IMR-90 (cell line): Measurements from ENCODE around the gene TECPR2.

Experiments
- BHLHE40 ChIP-seq: fragments of 150-350 bp; IDR thresholded peaks from 2 replicates; pipeline ENCODE4 v1.6.1; 2016; ENCODE audit warnings: mild to moderate bottlenecking, low read depth, low read length
- CEBPB ChIP-seq: IDR thresholded peaks from 2 replicates; pipeline ENCODE4 v1.6.1; 2012; ENCODE audit warnings: low read depth, low read length, improper control_type of control experiment
- CHD1 ChIP-seq: IDR thresholded peaks from 2 replicates; pipeline ENCODE4 v1.6.1; 2012; ENCODE audit warnings: low read depth, low read length, improper control_type of control experiment
- CTCF ChIP-seq: conservative IDR thresholded peaks from 2 replicates; pipeline ENCODE4 v1.5.1; 2012; ENCODE audit warnings: mild to moderate bottlenecking, low read depth, low read length, improper control_type of control experiment
- FOS ChIP-seq: fragments of 150-350 bp; IDR thresholded peaks from 2 replicates; pipeline ENCODE4 v1.6.1; 2016; ENCODE audit warnings: low read depth, low read length
- MAFK ChIP-seq: IDR thresholded peaks from 2 replicates; pipeline ENCODE4 v1.6.1; 2012; ENCODE audit warnings: low read depth, low read length, improper control_type of control experiment
- POLR2A ChIP-seq: IDR thresholded peaks from 2 replicates; pipeline ENCODE4 v1.6.1; 2012; ENCODE audit warnings: mild to moderate bottlenecking, low read depth, low read length
- RAD21 ChIP-seq: IDR thresholded peaks from 2 replicates; pipeline ENCODE4 v1.6.1; 2012; ENCODE audit warnings: low read length, improper control_type of control experiment
- RCOR1 ChIP-seq: IDR thresholded peaks from 2 replicates; pipeline ENCODE4 v1.6.1; 2012; ENCODE audit warnings: mild to moderate bottlenecking, low read length, improper control_type of control experiment; ENCODE audit not compliant: insufficient replicate concordance
- SMC3 ChIP-seq: fragments of 150-350 bp; IDR thresholded peaks from 2 replicates; pipeline ENCODE4 v1.6.1; 2016; ENCODE audit warnings: low read depth, mild to moderate bottlenecking, antibody characterized with exemption, low read length, moderate library complexity
- USF2 ChIP-seq: fragments of 150-350 bp; IDR thresholded peaks from 2 replicates; pipeline ENCODE4 v1.6.1; 2017; ENCODE audit warnings: mild to moderate bottlenecking, antibody characterized with exemption, low read length, low read depth

GRCh38 chr14:102341566-102341965 lies 21.2 kb upstream of the TECPR2 start:
- no peak for TF ChIP-seq CHD1
- TF ChIP-seq CTCF = no peak
- TF ChIP-seq BHLHE40 = no peak
- no peak for TF ChIP-seq USF2
- TF ChIP-seq MAFK = no peak
- no peak for TF ChIP-seq POLR2A
- TF ChIP-seq RCOR1 = no peak
- TF ChIP-seq RAD21 = no peak
- no peak for TF ChIP-seq CEBPB
- no peak for TF ChIP-seq FOS
- no peak for TF ChIP-seq SMC3
